ENCODE results near the gene JSRP1. TPM values are rescaled to one million over a fixed set of nuclear protein-coding genes. Genes with fewer than 3 reads are reported as not detected.

The JSRP1 gene
- total RNA-seq, 1 experiment from 2014 or later, result not detected

- H3K4me1 ChIP-seq (ENCODE audit: low read length), result peaks cover 26% of the 10 kb centered on the region
- no peak overlapping the region for H3K4me2 ChIP-seq (ENCODE audit: low read depth, low read length, poor library complexity, severe bottlenecking)
Measured at GRCh38 chr19:2240881-2241760, 15.1 kb downstream of the JSRP1 start.

DNA sequence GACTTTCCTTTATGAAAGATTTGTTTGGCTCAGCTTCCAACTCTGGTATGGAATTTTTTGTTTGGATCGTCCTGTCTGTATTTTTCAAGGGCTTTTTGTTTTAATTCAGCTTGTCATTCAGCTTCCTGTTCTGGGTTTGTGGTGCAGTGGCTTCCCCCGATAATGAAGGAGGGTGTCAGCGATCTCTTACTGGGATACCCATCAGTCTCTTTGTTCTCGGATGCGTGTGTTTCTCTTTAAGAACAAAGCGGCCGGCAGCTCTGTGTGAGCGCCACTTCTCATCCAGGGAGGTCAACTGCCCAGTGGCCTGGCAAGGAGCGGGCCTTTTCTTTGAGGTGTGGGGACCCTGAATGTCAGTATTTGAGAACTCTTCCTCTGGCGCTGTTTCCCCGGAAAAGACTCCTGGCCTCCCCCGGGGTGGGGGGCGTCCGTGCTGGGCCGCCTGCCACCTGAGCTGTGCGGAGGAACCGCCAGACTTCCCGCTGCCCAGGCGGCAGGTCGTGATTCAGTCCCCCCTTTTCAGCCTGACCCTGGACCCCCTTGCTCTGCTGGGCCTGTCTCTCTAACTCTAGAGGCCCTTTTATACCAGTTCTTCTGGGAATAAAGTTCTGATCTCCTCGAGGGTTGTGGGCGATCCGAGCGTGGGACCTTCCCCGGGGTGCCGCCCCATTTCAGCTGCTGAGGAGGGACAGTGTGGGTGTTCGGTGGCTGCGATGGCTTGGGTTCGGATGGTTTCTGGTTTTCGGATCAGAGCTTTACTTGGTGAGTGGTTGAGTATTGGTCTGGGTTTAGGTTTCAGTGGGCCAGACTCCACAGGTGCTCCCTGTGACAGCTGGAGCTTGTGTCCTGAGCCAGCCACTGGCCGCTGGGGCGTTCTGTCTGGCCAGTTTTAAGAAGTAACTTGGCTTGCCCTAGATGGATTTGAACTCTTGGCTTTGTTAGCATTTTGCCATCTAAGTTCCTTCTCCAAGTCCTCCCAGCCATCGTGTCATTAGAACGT is 16.1 kb downstream of the JSRP1 start:
- DNase-seq, result no peak
- H3K4me3 ChIP-seq (ENCODE audit: low read length), result no peak overlapping the region
- peaks cover 18% of the 10 kb centered on the region; the same call in 1 of the 2 replicates for H3K36me3 ChIP-seq (ENCODE audit: insufficient read depth, low read length)
- H3K27ac ChIP-seq (ENCODE audit: low read length), result no peak overlapping the region
- H3K79me2 ChIP-seq (ENCODE audit: low read length), result peaks cover 76% of the 10 kb centered on the region
- no peaks in the 10 kb centered on the region for H3K27me3 ChIP-seq (ENCODE audit: low read length)
- H3K9ac ChIP-seq (ENCODE audit: low read length), result no peak overlapping the region
- H3K4me2 ChIP-seq (ENCODE audit: low read depth, low read length, poor library complexity, severe bottlenecking), result no peak overlapping the region
- H4K20me1 ChIP-seq (ENCODE audit: insufficient read depth, low read depth, low read length), result peaks cover 53% of the 10 kb centered on the region
- peaks cover 28% of the 10 kb centered on the region for H3K4me1 ChIP-seq (ENCODE audit: low read length)
- H2AFZ ChIP-seq (ENCODE audit: low read length), result no peak overlapping the region
- no peaks in the 10 kb centered on the region for H3K9me2 ChIP-seq (replicated peaks; ENCODE audit: insufficient read depth, low read length)
- no peaks in the 10 kb centered on the region for H3K9me3 ChIP-seq (ENCODE audit: low read length)

More at GRCh38 chr19:2240881-2241760, 15.1 kb downstream of the JSRP1 start:
- Histone ChIP-seq H2AFZ (ENCODE audit: low read length) (no peak overlapping the region), H3K27ac (ENCODE audit: low read length) (no peak overlapping the region), H3K27me3 (ENCODE audit: low read length) (no peaks in the 10 kb centered on the region), H3K36me3 (ENCODE audit: insufficient read depth, low read length) (peaks cover 18% of the 10 kb centered on the region; the same call in 1 of the 2 replicates), H3K4me3 (ENCODE audit: low read length) (no peak overlapping the region), H3K79me2 (ENCODE audit: low read length) (peaks cover 67% of the 10 kb centered on the region), H3K9me3 (ENCODE audit: low read length) (no peaks in the 10 kb centered on the region), H4K20me1 (ENCODE audit: insufficient read depth, low read depth, low read length) (peaks cover 53% of the 10 kb centered on the region), H3K9ac (ENCODE audit: low read length) (no peak overlapping the region), H3K9me2 (replicated peaks; ENCODE audit: insufficient read depth, low read length) (no peaks in the 10 kb centered on the region)
- DNase-seq, result no peak

GRCh38 chr19:2239173-2239572 is 17.0 kb downstream of the JSRP1 start:
- no peaks in the 10 kb centered on the region for H3K9me3 ChIP-seq (ENCODE audit: low read length)
- peak overlapping the region; percentile 83; the same call in 1 of the 2 replicates for H3K9ac ChIP-seq (ENCODE audit: low read length)
- peaks cover 18% of the 10 kb centered on the region; the same call in 1 of the 2 replicates for H3K36me3 ChIP-seq (ENCODE audit: insufficient read depth, low read length)
- no peak overlapping the region for H3K27ac ChIP-seq (ENCODE audit: low read length)
- no peak overlapping the region for H2AFZ ChIP-seq (ENCODE audit: low read length)
- no peaks in the 10 kb centered on the region for H3K27me3 ChIP-seq (ENCODE audit: low read length)
- peaks cover 37% of the 10 kb centered on the region for H3K4me1 ChIP-seq (ENCODE audit: low read length)
- H4K20me1 ChIP-seq (ENCODE audit: insufficient read depth, low read depth, low read length), result peaks cover 53% of the 10 kb centered on the region
- peaks cover 85% of the 10 kb centered on the region for H3K79me2 ChIP-seq (ENCODE audit: low read length)
- 0 out of 2 replicates have a peak overlapping the region, but pooled peaks have one; percentile 99 for H3K4me3 ChIP-seq (ENCODE audit: low read length)
- H3K4me2 ChIP-seq (ENCODE audit: low read depth, low read length, poor library complexity, severe bottlenecking), result peak overlapping the region; percentile 100
- H3K9me2 ChIP-seq (replicated peaks; ENCODE audit: insufficient read depth, low read length), result no peaks in the 10 kb centered on the region
- no peak for DNase-seq

- Histone ChIP-seq H3K27me3 (ENCODE audit: low read length) (no peaks in the 10 kb centered on the region), H3K79me2 (ENCODE audit: low read length) (peaks cover 89% of the 10 kb centered on the region), H3K27ac (ENCODE audit: low read length) (peak overlapping the region; percentile 41; the same call in 1 of the 2 replicates), H3K9ac (ENCODE audit: low read length) (peak overlapping the region; percentile 83), H2AFZ (ENCODE audit: low read length) (no peak overlapping the region), H4K20me1 (ENCODE audit: insufficient read depth, low read depth, low read length) (peaks cover 53% of the 10 kb centered on the region), H3K9me3 (ENCODE audit: low read length) (no peaks in the 10 kb centered on the region), H3K9me2 (replicated peaks; ENCODE audit: insufficient read depth, low read length) (no peaks in the 10 kb centered on the region), H3K4me3 (ENCODE audit: low read length) (peak overlapping the region; percentile 99), H3K4me1 (ENCODE audit: low read length) (peaks cover 40% of the 10 kb centered on the region), H3K36me3 (ENCODE audit: insufficient read depth, low read length) (peaks cover 21% of the 10 kb centered on the region; the same call in 1 of the 2 replicates), H3K4me2 (ENCODE audit: low read depth, low read length, poor library complexity, severe bottlenecking) (peak overlapping the region; percentile 100)
- DNase-seq, result no peak
Measured at GRCh38 chr19:2237869-2238153, 18.4 kb downstream of the JSRP1 start.

DNA sequence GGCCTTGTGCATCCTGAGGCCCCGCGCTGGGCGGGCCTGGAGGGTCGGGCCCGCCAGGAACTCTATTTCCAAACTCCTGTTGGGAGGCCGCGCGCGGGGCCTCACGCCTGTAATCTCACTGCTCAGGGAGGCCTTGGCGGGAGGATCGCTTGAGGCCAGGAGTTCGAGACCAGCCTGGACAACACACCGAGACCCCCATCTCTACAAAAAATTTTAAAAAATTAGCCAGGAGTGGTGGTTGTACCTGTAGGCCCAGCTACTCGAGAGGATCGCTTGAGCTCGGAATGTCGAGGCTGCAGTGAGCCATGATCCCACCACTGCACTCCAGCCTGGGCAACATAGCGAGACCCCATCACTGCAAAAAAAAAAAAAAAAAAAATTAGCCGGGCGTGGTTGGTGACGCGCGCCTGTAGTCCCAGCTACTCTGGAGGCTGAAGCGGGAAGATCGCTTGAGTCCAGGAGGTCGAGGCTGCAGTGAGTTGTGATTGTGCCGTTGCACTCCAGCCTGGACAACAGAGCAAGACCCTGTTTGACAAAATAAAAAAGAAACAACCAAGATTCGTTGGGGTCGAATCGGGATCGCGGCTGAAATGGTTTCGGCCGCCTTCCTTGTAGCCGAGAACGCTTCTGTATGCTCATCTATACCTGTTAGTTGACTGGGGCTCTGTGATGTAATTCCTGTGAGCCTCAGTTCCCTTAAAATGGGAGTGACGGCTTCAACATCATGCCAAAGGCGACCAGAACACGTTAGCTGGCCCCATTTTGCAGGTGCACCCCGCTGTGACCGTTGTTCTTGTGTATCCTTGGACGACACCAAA is 19.0 kb downstream of the JSRP1 start:
- no peaks in the 10 kb centered on the region for H3K9me2 ChIP-seq (replicated peaks; ENCODE audit: insufficient read depth, low read length)

GRCh38 chr19:2236314-2237050 is 19.7 kb downstream of the JSRP1 start, which contains the start of the genes PLEKHJ1 and SF3A2:
Gene PLEKHJ1, minus strand, starts transcription at chr19:2236329. Its CDS starts 81 bp downstream, at chr19:2236248.
Gene SF3A2, plus strand, starts transcription at chr19:2236824. Its CDS starts 6,595 bp downstream, at chr19:2243419.
- H3K27me3 ChIP-seq (ENCODE audit: low read length), result no peaks in the 10 kb centered on the region
- H3K4me2 ChIP-seq (ENCODE audit: low read depth, low read length, poor library complexity, severe bottlenecking), result peak within 1 kb of the TSS; percentile 100
- no peaks in the 10 kb centered on the region for H3K9me2 ChIP-seq (replicated peaks; ENCODE audit: insufficient read depth, low read length)
- peak within 1 kb of the TSS; percentile 83 for H3K9ac ChIP-seq (ENCODE audit: low read length)
- peak within 1 kb of the TSS; percentile 99 for H3K4me3 ChIP-seq (ENCODE audit: low read length)
- peak within 1 kb of the TSS; percentile 85; the same call in 1 of the 2 replicates for H2AFZ ChIP-seq (ENCODE audit: low read length)
- peak within 1 kb of the TSS; percentile 77 for H3K27ac ChIP-seq (ENCODE audit: low read length)
- no peaks in the 10 kb centered on the region for H3K9me3 ChIP-seq (ENCODE audit: low read length)
- peaks cover 21% of the 10 kb centered on the region; the same call in 1 of the 2 replicates for H3K36me3 ChIP-seq (ENCODE audit: insufficient read depth, low read length)
- H4K20me1 ChIP-seq (ENCODE audit: insufficient read depth, low read depth, low read length), result peaks cover 43% of the 10 kb centered on the region
- DNase-seq, result peak; percentile 99
- H3K79me2 ChIP-seq (ENCODE audit: low read length), result peaks cover 76% of the 10 kb centered on the region
- H3K4me1 ChIP-seq (ENCODE audit: low read length), result peaks cover 40% of the 10 kb centered on the region

More for the DNA sequence above, 19.0 kb downstream of the JSRP1 start:
- Histone ChIP-seq H3K79me2 (ENCODE audit: low read length) (peaks cover 84% of the 10 kb centered on the region), H3K4me1 (ENCODE audit: low read length) (peaks cover 40% of the 10 kb centered on the region), H3K4me2 (ENCODE audit: low read depth, low read length, poor library complexity, severe bottlenecking) (peak overlapping the region; percentile 100), H3K36me3 (ENCODE audit: insufficient read depth, low read length) (peaks cover 21% of the 10 kb centered on the region; the same call in 1 of the 2 replicates), H3K9ac (ENCODE audit: low read length) (peak overlapping the region; percentile 83), H3K27me3 (ENCODE audit: low read length) (no peaks in the 10 kb centered on the region), H4K20me1 (ENCODE audit: insufficient read depth, low read depth, low read length) (peaks cover 51% of the 10 kb centered on the region), H3K4me3 (ENCODE audit: low read length) (peak overlapping the region; percentile 99), H3K9me3 (ENCODE audit: low read length) (no peaks in the 10 kb centered on the region), H2AFZ (ENCODE audit: low read length) (no peak overlapping the region; the same call in 1 of the 2 replicates), H3K27ac (ENCODE audit: low read length) (peak overlapping the region; percentile 77)
- no peak for DNase-seq

DNA sequence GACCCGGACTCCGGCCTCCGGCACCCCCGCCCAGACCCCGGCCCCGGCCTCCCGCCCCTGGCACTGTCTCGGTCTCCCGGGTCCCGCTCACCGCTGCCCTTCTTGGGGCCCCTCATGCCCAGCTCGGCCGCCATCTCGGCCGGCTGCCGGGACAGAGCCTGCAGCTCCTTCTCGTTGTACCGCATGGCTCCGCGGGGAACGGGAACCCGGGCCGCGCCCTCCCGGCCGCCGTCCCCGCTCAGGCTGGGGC is 20.2 kb downstream of the JSRP1 start:
- Histone ChIP-seq H3K9ac (ENCODE audit: low read length) (peak overlapping the region; percentile 83), H3K9me3 (ENCODE audit: low read length) (no peaks in the 10 kb centered on the region), H4K20me1 (ENCODE audit: insufficient read depth, low read depth, low read length) (peaks cover 38% of the 10 kb centered on the region), H3K79me2 (ENCODE audit: low read length) (peaks cover 71% of the 10 kb centered on the region), H3K27me3 (ENCODE audit: low read length) (no peaks in the 10 kb centered on the region), H2AFZ (ENCODE audit: low read length) (no peak overlapping the region; the same call in 1 of the 2 replicates), H3K36me3 (ENCODE audit: insufficient read depth, low read length) (peaks cover 21% of the 10 kb centered on the region; the same call in 1 of the 2 replicates), H3K4me2 (ENCODE audit: low read depth, low read length, poor library complexity, severe bottlenecking) (peak overlapping the region; percentile 100), H3K9me2 (replicated peaks; ENCODE audit: insufficient read depth, low read length) (no peaks in the 10 kb centered on the region), H3K27ac (ENCODE audit: low read length) (peak overlapping the region; percentile 77), H3K4me1 (ENCODE audit: low read length) (peaks cover 40% of the 10 kb centered on the region), H3K4me3 (ENCODE audit: low read length) (peak overlapping the region; percentile 99)
- DNase-seq, result no peak

Measured in Karpas-422 (cell line).